ENCODE results near the gene BAIAP2L2.
A peak's percentile ranks its signal among the peaks of the same experiment; 100 is the strongest.
"Not testable (repeated sequence)": the region's sequence is repeated elsewhere in the genome, so short reads cannot be mapped to it uniquely, and the experiment has no call there.

BAIAP2L2 gene

GRCh38 chr22:38082986-38083710 is 27.3 kb downstream of the BAIAP2L2 start:
- no peak for TF ChIP-seq CTCF (IDR thresholded peaks at IDR 0.05; ENCODE audit: borderline replicate concordance, control extremely low read depth, extremely low read depth, insufficient read depth, missing control alignments)
- in situ Hi-C loops (cut with MboI; ENCODE audit: low sequenced_read_pairs, unreplicated experiment) = no loop called here
- no peak for DNase-seq (ENCODE audit: low spot score)

GRCh38 chr22:38081941-38082828 is 28.3 kb downstream of the BAIAP2L2 start:
- peak; percentile 74 for DNase-seq (ENCODE audit: low spot score)
- no peak for TF ChIP-seq CTCF (IDR thresholded peaks at IDR 0.05; ENCODE audit: borderline replicate concordance, control extremely low read depth, extremely low read depth, insufficient read depth, missing control alignments)
- in situ Hi-C loops (cut with MboI; ENCODE audit: low sequenced_read_pairs, unreplicated experiment) = no loop called here

GRCh38 chr22:38081636-38081940 is 28.9 kb downstream of the BAIAP2L2 start:
- in situ Hi-C loops (cut with MboI; ENCODE audit: low sequenced_read_pairs, unreplicated experiment) = no loop called here
- no peak for DNase-seq (ENCODE audit: low spot score)
- no peak for TF ChIP-seq CTCF (IDR thresholded peaks at IDR 0.05; ENCODE audit: borderline replicate concordance, control extremely low read depth, extremely low read depth, insufficient read depth, missing control alignments)

- TF ChIP-seq CTCF (IDR thresholded peaks at IDR 0.05; ENCODE audit: borderline replicate concordance, control extremely low read depth, extremely low read depth, insufficient read depth, missing control alignments) = no peak
- no peak for DNase-seq (ENCODE audit: low spot score)
- in situ Hi-C loops (cut with MboI; ENCODE audit: low sequenced_read_pairs, unreplicated experiment) = no loop called here
Measured at GRCh38 chr22:38080850-38081635, 29.4 kb downstream of the BAIAP2L2 start.

- TF ChIP-seq CTCF (IDR thresholded peaks at IDR 0.05; ENCODE audit: borderline replicate concordance, control extremely low read depth, extremely low read depth, insufficient read depth, missing control alignments) = no peak
- DNase-seq (ENCODE audit: low spot score) = no peak
- in situ Hi-C loops (cut with MboI; ENCODE audit: low sequenced_read_pairs, unreplicated experiment) = no loop called here
Measured at GRCh38 chr22:38080474-38080849, 30.0 kb downstream of the BAIAP2L2 start.

- in situ Hi-C loops (cut with MboI; ENCODE audit: low sequenced_read_pairs, unreplicated experiment) = no loop called here
- no peak for TF ChIP-seq CTCF (IDR thresholded peaks at IDR 0.05; ENCODE audit: borderline replicate concordance, control extremely low read depth, extremely low read depth, insufficient read depth, missing control alignments)
- no peak for DNase-seq (ENCODE audit: low spot score)
Measured at GRCh38 chr22:38079804-38080203, 30.7 kb downstream of the BAIAP2L2 start.

- in situ Hi-C loops (cut with MboI; ENCODE audit: low sequenced_read_pairs, unreplicated experiment); DNase-seq (ENCODE audit: low spot score): not testable (repeated sequence)
Measured at GRCh38 chr22:38079208-38079607, 31.3 kb downstream of the BAIAP2L2 start.

Measured in GM13976 (cell line).